Peyer's patch (tissue), 4 donors: ENCODE measurements around the gene TXNDC2.

Experiments used
- POLR2A ChIP-seq, 2 donors: fragments of 450-650 bp; IDR thresholded peaks; one replicate each; pipeline ENCODE4 v1.5.1; 2017; ENCODE audit warnings: antibody characterized with exemption in 2 of 2, mild to moderate bottlenecking in 2 of 2, moderate library complexity in 2 of 2
- TF ChIP-seq, protein P1 (sequence below), 6 experiments: fragments of 450-650 bp in 4 of 6; fragments of 200-600 bp in 2 of 6; sonication (generic) in 1 of 6; IDR thresholded peaks; one replicate each; pipeline ENCODE4 v1.5.1; 2017 to 2019; ENCODE audit warnings: antibody characterized with exemption in 6 of 6, mild to moderate bottlenecking in 3 of 6, moderate library complexity in 1 of 6

DNA sequence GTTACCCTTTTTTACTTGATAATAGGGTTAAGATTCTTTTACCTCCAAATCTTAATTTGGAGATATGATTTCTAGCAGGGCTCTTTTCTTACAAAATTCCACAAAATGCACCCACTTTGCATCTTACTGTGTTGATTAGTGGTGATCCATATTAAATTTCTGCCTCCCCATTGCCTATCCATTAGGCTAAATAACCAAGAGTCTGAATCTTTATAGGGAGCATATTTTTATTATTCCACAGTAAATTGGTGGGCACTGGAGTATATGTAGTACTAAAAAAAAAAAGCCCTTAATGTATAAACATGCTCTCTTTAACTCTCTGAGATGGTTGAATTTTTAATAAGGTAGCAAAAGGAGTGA, 8.1 kb upstream of the TXNDC2 start:
- TF ChIP-seq, protein P1, sequence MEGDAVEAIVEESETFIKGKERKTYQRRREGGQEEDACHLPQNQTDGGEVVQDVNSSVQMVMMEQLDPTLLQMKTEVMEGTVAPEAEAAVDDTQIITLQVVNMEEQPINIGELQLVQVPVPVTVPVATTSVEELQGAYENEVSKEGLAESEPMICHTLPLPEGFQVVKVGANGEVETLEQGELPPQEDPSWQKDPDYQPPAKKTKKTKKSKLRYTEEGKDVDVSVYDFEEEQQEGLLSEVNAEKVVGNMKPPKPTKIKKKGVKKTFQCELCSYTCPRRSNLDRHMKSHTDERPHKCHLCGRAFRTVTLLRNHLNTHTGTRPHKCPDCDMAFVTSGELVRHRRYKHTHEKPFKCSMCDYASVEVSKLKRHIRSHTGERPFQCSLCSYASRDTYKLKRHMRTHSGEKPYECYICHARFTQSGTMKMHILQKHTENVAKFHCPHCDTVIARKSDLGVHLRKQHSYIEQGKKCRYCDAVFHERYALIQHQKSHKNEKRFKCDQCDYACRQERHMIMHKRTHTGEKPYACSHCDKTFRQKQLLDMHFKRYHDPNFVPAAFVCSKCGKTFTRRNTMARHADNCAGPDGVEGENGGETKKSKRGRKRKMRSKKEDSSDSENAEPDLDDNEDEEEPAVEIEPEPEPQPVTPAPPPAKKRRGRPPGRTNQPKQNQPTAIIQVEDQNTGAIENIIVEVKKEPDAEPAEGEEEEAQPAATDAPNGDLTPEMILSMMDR (IDR thresholded peaks at IDR 0.05) = no peak
- TF ChIP-seq POLR2A (IDR thresholded peaks at IDR 0.05) = no peak
